HG02798 (cell line): Measurements from ENCODE around the gene TBC1D9B.

Experiments used
- ATAC-seq: cut with Tn5 transposase; IDR thresholded peaks from one replicate; pipeline ENCODE4 v1.9.1; 2021; ENCODE audit warnings: mild to moderate bottlenecking; ENCODE audit not compliant: unreplicated experiment, poor library complexity

The TBC1D9B gene

GRCh38 chr5:179909224-179909623 lies 1.5 kb upstream of the TBC1D9B start:
- ATAC-seq = no peak

DNA sequence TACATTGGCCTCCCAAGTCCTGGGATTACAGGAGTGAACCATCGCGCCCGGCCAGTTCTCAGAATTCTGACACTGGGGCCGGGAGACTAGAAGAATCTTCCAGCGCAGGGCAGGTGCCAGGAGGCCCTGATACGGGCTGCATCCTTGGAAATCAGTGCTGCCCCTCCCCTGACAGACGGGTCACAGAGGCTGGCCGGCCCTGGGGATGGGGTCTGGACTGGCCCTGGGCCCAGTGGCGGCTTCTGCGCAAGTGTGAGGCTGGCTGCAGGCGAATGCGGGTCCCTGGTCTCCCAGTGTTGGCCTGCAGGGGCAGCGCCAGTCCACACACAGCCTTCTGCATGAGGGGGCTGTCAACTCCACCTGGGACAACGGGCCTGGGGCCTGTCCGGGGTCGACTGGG lies 831 bp upstream of the TBC1D9B start:
- no peak for ATAC-seq

DNA sequence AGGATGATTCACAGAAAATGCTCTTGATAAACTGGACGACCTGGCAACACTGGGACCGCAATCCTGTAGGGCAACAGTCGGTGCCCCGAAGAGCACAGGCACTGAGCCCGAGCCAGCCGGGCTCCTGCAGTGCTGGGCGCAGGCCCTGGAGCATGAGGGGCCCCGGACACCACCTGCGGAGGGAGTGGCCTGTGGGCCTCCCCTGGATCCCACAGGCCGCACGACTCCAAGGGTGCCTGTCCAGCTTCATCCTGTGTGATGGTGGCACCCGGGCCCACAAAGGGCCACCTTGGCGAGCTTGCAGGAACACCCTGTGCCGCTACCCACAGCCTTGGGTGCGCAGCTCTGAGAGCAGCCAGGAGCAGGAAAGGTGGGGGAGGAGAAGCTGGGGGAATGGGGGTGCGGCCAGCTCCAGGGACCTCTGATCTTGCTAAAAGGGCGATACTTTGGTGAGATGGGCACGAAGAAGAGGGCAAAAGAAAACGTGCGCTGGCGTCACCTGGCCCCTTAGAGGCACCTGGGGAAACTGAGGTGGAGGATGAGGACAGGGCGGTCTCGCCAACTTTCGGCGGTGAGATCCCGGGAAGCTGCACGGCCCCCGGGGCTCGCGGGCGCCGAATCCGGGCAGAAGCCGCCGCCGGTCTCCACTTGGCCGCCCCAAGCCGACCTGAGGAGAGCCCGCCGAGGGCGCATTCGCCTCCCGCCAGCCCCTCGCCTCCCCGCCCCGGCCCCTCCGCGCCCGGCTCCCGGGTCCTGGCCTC lies 722 bp downstream of the TBC1D9B start:
- no peak for ATAC-seq

- no peak for ATAC-seq
These were observed 1.4 kb downstream of the TBC1D9B start for GRCh38 chr5:179906294-179906794.

DNA sequence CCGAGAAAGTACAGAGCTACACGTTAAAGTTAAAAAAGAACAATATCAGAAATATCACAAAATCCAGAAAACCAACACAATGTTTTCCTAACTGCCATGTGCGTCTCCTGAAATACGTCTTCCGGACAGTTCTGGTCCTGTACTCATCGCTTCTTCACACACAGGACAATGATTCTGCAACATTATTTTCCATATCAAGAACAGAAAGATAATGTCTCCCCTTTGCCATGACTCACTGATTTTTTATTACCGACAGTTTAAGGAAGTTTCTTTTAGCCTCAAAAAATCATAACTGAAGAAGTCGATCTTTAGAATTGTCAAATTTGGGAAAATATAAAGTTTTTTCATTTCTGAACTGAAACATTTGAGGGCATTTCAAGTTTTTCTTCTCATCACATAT lies 2.5 kb downstream of the TBC1D9B start:
- no peak for ATAC-seq

- ATAC-seq = no peak
These were observed 3.1 kb downstream of the TBC1D9B start for GRCh38 chr5:179904463-179905160.

GRCh38 chr5:179902763-179903158 lies 4.9 kb downstream of the TBC1D9B start:
- no peak for ATAC-seq

GRCh38 chr5:179901915-179902762 lies 5.6 kb downstream of the TBC1D9B start:
- ATAC-seq = no peak

DNA sequence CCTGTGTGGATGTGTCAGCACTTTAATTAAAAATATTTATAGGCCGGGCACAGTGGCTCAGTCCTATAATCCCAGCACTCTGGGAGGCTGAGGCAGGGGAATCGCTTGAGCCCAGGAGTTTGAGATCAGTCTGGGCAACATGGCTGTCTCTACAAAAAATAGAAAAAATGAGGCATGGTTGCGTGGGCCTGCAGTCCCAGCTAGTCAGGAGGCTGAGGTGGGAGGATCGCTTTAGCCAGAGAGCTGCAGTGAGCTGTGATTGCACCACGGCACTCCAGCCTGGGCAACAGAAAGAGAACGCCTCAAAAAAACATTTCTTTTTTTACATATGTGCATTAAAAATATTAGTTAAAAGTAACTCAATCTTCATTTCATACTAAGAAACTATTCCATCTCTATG lies 6.2 kb downstream of the TBC1D9B start:
- no peak for ATAC-seq

DNA sequence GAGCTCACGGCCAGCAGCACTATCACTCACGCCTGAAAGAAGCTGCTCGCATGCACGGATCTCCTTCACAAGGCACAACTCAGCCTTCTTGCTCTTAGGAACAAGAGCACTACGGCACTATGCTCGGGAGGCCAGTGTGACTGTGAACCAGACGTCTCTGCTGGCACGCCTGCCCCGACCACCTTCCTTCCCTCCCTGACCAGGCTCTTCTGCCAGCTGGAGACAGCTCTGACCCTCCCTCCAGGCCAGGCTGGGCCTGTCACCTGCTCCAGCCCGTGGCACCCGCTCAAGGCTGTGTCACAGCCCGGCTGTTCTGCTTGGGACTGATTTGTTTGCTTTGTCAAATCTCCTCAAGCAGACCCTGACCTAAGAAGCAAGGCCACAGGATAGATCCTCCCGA lies 7.0 kb downstream of the TBC1D9B start:
- ATAC-seq = no peak

DNA sequence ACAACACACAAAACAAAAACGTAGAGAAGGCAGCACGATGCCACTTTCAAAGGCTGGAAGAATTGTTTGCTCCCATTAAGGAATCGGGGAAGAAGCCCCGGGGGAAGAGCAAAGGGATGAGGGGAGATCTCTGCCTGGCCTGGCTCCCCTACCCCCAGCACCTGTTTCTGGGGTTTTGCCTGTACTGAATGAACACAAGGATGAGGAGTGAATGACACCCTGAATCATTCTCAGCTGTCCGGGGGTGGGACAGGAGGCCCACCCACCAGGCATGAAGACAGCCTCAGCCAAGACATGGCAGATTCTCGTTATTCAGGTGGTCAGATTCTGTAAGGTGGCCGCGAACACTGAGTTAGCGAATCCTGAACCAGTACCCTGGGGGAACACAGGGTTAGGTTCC lies 7.5 kb downstream of the TBC1D9B start:
- no peak for ATAC-seq

- ATAC-seq = no peak
These were observed 11.8 kb downstream of the TBC1D9B start for GRCh38 chr5:179895861-179896260.

DNA sequence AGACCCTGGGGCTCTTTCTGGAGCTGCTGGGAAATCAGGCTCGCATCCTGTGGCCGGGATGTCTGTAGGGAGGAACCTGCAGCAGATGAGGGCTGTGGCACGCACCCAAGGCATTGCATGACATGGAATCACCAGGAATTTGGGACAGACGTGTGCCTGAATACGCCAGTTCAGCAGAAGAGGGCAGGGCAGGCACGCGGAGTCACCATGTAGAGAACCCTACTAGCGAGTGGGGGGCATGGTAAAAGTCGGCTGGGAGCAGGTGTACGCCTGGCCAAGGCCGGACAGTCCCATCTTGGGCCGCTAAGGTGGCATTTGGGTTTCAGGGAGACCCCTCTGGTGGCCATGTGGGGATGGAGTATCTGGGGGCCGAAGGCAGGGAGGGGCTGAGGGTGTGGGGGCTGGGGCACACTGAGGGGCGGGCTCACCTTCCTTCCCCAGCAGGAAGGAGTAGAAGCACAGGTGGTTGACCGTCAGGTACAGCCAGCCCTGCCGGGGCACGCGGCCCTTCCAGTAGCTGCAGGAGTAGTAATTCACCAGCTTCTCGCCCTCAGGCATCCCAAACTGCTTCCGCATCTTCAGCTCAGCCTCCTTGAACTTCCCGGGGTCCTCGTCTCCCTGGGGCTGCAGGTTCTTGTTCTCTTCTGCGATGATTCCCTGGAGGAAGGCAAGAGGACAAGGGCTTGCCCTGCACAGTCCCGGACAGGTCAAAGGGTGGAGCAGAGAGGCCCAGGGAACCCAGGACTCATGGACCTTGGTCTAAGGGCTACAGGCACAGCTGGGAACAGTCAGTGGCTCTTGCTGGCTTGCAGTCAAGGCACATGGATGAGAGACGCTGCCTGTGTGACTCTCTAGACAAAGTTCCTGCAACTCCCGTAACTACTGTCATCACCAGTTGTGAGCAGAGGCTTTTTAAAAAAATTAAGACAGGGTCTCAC lies 13.5 kb downstream of the TBC1D9B start:
- ATAC-seq = no peak

GRCh38 chr5:179893076-179893957 lies 14.4 kb downstream of the TBC1D9B start:
- ATAC-seq = no peak

- ATAC-seq = no peak
These were observed 15.4 kb downstream of the TBC1D9B start for GRCh38 chr5:179892255-179892654.

- no peak for ATAC-seq
These were observed 16.7 kb downstream of the TBC1D9B start for GRCh38 chr5:179890751-179891682.

DNA sequence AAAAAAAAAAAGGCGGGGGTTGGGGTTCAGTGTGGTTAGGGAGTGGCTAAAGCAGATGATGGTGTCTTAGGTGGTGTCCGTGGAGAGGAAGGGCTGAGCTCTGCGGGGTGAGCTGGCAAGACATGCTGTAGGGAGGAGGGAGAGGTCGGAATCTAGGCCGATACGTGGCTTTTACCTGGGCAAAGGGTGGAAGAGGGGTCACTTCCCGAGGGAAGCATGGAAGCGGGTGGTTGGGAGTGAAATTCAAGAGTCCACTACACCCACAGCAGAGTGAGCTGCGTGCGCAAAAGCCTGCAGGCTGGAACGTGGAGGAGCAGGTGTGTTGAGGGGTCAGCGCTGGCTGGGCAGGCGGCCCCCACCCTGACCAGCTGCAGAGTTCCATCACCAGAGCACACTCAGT lies 17.8 kb downstream of the TBC1D9B start:
- ATAC-seq = no peak

- no peak for ATAC-seq
These were observed 19.9 kb downstream of the TBC1D9B start for GRCh38 chr5:179887802-179888201.
